ENCODE measurements around the gene LPAR1.

The LPAR1 gene

GRCh38 chr9:110891760-110892159, 146.5 kb downstream of the LPAR1 start:
- no peak overlapping the region for H3K4me3 ChIP-seq (ENCODE audit: control insufficient read depth, low read depth, low read length)
- no peak for DNase-seq (ENCODE audit: low read depth)
- TF ChIP-seq CTCF (IDR thresholded peaks at IDR 0.05; ENCODE audit: control insufficient read depth, insufficient read depth, low read depth, low read length, missing control alignments) = no peak

GRCh38 chr9:110890416-110890815, 147.9 kb downstream of the LPAR1 start:
- no peak for TF ChIP-seq CTCF (IDR thresholded peaks at IDR 0.05; ENCODE audit: control insufficient read depth, insufficient read depth, low read depth, low read length, missing control alignments)
- no peak overlapping the region for H3K4me3 ChIP-seq (ENCODE audit: control insufficient read depth, low read depth, low read length)
- DNase-seq (ENCODE audit: low read depth) = no peak

DNA sequence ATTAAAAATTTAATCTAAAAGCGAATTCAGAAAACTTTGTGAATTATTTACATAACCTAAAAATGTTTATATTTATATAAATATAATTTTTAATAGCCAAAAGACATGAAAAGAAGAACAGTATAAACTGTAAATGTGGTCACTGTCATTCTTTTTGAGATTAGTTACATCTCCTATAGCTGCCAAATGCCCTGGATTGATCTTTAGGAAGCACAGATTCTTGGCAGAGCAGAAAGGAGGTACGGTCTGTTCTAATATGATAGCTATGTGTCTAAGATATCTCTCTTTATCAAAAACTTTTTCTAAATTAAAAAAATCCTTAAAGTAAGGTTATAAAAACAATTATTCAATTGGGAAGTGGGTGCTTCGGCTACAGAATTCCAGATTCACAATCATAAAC, 151.0 kb downstream of the LPAR1 start:
- DNase-seq (ENCODE audit: low read depth) = no peak
- H3K4me3 ChIP-seq (ENCODE audit: control insufficient read depth, low read depth, low read length) = no peak overlapping the region
- no peak for TF ChIP-seq CTCF (IDR thresholded peaks at IDR 0.05; ENCODE audit: control insufficient read depth, insufficient read depth, low read depth, low read length, missing control alignments)

GRCh38 chr9:110886832-110887231, 151.4 kb downstream of the LPAR1 start:
- DNase-seq (ENCODE audit: low read depth) = no peak
- no peak overlapping the region for H3K4me3 ChIP-seq (ENCODE audit: control insufficient read depth, low read depth, low read length)
- no peak for TF ChIP-seq CTCF (IDR thresholded peaks at IDR 0.05; ENCODE audit: control insufficient read depth, insufficient read depth, low read depth, low read length, missing control alignments)

DNA sequence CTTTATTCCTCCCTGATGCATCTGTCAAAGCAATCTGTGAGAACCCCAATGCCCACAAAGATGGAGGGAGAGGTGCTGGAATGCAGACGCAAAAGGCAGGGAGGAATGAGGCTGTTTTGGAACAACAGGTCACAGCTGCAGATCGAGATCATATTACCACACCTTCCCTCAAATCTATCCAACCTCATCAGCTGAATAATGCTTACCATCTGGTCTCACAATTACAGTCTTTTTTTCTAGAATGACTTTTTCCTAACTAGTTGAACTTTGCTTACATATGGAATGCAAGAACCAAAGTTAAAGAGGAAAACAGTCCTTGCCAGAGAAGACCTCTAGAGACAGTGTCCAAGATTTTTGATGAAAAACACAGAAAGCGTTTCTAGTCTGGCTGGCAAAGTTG, 158.1 kb downstream of the LPAR1 start:
- no peak for TF ChIP-seq CTCF (IDR thresholded peaks at IDR 0.05; ENCODE audit: control insufficient read depth, insufficient read depth, low read depth, low read length, missing control alignments)
- H3K4me3 ChIP-seq (ENCODE audit: control insufficient read depth, low read depth, low read length) = no peak overlapping the region
- peak; percentile 71 for DNase-seq (ENCODE audit: low read depth)

DNA sequence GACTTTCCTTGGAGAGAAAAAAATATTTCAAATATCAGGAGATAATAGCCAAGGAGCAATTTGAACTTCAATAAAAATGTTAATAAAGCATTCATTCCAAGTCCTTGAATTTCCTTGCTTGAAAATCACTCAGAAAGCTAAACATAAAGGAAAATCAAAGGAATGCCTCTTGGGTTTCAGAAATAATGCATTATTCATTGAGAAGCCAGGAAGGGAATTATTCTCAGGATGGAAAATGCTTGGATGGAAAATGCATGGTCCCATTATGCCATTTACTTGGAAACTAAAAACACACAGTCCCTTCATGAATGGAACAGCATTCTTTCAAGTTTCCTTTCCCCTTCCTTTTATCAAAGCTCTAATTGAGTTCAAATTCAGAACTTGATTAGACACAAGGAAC, 160.9 kb downstream of the LPAR1 start:
- TF ChIP-seq CTCF (IDR thresholded peaks at IDR 0.05; ENCODE audit: control insufficient read depth, insufficient read depth, low read depth, low read length, missing control alignments) = no peak

GRCh38 chr9:110876929-110877328, 161.3 kb downstream of the LPAR1 start:
- no peak for DNase-seq (ENCODE audit: low read depth)
- no peak overlapping the region for H3K4me3 ChIP-seq (ENCODE audit: control insufficient read depth, low read depth, low read length)
- no peak for TF ChIP-seq CTCF (IDR thresholded peaks at IDR 0.05; ENCODE audit: control insufficient read depth, insufficient read depth, low read depth, low read length, missing control alignments)

More for the DNA sequence above, 160.9 kb downstream of the LPAR1 start:
- H3K4me3 ChIP-seq (ENCODE audit: control insufficient read depth, low read depth, low read length) = no peak overlapping the region
- DNase-seq (ENCODE audit: low read depth) = no peak
